NB4 (cell line): Measurements from ENCODE around the gene XDH.

ENCODE experiments used
- DNase-seq: peaks from one replicate; pipeline ENCODE4 v3.0.0; 2010; ENCODE audit warnings: low read depth
- H3K4me3 ChIP-seq: one replicate; pipeline ENCODE4 v1.5.1; 2011; ENCODE audit warnings: mild to moderate bottlenecking, low read depth, low read length, moderate library complexity
- MYC ChIP-seq: IDR thresholded peaks from 2 replicates; pipeline ENCODE4 v1.6.1; 2011; ENCODE audit warnings: low read depth, low read length
- POLR2A ChIP-seq: IDR thresholded peaks from 2 replicates; pipeline ENCODE4 v1.6.1; 2011; ENCODE audit warnings: mild to moderate bottlenecking; ENCODE audit not compliant: insufficient read length; ENCODE audit errors: extremely low read depth
- TF ChIP-seq, protein P1 (sequence below): IDR thresholded peaks from 2 replicates; pipeline ENCODE4 v1.6.1; 2011; ENCODE audit warnings: low read depth, low read length
- TF ChIP-seq, protein P2 (sequence below): IDR thresholded peaks from one replicate; pipeline ENCODE4 v1.5.1; 2012; ENCODE audit warnings: low read depth, low read length

Gene XDH

DNA sequence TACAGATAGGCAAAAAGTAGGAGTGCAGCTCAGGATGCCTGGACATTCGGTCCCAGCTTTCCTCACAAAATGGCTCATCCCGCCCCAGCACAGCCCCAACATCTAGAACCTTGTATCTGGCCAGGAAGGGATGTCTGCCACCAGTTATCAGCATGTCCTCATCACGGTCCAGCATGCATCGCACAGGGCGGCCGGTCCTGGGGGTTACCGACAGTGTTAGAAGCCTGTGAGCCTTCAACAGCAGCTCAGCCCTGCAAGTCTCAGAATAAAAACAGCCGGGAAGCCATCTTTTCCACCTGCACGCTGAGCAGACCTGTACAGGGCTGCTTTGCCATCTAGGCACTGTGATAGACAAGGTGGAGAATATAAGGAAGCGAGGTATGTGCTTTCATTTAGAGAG, 49.2 kb downstream of the XDH start:
- no peak overlapping the region for H3K4me3 ChIP-seq
- no peak for DNase-seq
- TF ChIP-seq MYC, result no peak

DNA sequence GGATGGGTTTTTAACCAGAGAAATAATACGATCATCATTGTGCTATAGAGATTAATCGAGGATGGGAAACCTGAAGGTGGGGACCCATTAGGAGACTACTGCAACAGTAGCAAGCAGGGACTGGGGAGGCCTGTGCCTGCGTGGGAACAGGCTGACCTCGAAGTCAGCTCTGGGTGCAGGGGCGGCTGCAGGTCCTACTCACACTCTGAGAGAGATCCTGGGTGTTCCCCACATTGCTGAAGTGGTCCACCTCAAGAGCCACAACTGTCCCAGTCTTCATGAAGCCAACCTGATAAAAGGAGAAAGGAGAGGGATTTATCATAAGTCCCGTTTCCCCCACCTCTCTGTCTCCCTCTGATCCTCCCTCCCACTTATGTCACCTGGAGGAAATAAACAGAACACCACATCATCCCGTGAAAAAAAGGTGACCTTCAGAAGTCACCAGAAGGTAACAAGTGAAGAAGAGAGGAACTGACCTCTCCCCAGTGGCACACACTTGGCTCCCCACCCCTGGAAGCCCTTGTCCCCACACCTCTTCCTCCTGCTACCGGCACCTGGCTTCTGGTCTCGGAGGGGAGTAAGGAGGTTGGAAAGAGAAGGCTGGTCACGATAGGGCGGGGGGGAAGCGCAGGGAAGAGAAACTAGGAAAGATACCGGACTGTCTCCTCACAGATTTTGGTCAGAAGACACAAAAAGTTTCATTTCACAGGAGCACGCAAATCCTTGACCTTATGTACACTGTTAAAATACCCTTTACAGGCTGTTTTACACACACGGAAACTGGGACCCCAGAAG, 50.4 kb downstream of the XDH start:
- no peak for DNase-seq
- TF ChIP-seq, protein P1, sequence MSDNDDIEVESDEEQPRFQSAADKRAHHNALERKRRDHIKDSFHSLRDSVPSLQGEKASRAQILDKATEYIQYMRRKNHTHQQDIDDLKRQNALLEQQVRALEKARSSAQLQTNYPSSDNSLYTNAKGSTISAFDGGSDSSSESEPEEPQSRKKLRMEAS, result no peak
- TF ChIP-seq, protein P2, sequence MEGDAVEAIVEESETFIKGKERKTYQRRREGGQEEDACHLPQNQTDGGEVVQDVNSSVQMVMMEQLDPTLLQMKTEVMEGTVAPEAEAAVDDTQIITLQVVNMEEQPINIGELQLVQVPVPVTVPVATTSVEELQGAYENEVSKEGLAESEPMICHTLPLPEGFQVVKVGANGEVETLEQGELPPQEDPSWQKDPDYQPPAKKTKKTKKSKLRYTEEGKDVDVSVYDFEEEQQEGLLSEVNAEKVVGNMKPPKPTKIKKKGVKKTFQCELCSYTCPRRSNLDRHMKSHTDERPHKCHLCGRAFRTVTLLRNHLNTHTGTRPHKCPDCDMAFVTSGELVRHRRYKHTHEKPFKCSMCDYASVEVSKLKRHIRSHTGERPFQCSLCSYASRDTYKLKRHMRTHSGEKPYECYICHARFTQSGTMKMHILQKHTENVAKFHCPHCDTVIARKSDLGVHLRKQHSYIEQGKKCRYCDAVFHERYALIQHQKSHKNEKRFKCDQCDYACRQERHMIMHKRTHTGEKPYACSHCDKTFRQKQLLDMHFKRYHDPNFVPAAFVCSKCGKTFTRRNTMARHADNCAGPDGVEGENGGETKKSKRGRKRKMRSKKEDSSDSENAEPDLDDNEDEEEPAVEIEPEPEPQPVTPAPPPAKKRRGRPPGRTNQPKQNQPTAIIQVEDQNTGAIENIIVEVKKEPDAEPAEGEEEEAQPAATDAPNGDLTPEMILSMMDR, result no peak
- no peak overlapping the region for H3K4me3 ChIP-seq

DNA sequence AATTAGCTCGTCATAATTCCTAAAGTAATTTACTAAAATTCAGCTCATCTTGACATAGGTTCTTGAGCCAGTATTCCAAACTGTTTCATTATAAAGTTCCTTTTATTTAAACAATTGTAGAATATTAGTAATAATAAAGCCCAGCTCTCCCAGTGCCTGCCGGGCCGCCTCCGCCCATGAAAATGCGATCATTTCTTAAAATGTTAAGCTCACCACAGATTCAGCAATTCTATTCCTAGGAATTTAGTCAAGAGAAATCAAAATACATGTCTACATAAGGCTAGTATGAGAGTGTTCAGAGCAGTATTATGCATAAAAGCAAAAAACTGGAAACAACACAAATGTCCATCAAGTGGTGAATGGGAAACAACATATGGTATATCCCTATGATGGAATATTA, 52.0 kb downstream of the XDH start:
- no peak for DNase-seq
- TF ChIP-seq, protein P1, result no peak
- no peak for TF ChIP-seq POLR2A
- no peak for TF ChIP-seq MYC
- TF ChIP-seq, protein P2, result no peak

DNA sequence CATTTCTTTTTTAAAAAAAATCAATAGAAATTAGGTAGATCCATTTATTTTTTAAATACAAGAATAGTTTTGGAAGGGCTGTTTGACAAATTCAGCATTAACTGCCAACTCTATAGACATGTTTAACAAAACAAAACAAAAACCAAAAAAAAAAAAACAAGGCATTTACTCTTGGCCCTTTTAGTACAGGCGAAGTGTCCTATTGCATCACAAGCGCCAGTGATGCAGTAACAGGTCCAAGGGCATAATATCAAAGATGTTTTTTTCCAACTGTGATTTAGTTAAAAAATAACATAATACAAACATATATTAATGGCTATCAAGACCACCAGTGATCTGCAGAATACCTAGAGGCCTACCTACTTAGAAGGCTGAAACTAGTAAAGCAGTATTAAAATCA, 55.3 kb downstream of the XDH start:
- TF ChIP-seq, protein P2, result no peak
- TF ChIP-seq MYC, result no peak
- TF ChIP-seq, protein P1, result no peak
- DNase-seq, result no peak
- no peak overlapping the region for H3K4me3 ChIP-seq

More for the DNA sequence above, 52.0 kb downstream of the XDH start:
- no peak overlapping the region for H3K4me3 ChIP-seq

DNA sequence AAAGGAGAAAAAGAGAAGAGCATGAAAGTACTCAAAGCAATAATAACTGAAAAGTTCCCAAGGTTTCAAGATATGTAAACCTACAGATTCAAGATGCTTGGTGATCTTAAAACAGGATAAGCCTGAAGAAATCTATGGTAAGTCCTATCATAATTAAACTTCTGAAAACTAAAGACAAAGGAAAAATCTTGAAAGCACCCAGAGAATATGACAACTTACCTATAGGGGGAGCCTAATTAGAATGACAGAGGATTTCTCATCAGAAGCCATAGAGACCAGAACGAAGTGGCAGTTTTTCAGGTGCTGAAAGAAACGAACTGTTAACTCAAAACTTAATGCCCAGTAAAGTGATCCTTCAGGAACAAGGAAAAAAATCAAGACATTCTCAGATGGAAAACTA, 59.7 kb downstream of the XDH start:
- TF ChIP-seq, protein P2, result peak; percentile 44
- TF ChIP-seq, protein P1, result no peak
- TF ChIP-seq POLR2A (no peak), MYC (no peak)
- DNase-seq, result peak; percentile 21
- H3K4me3 ChIP-seq, result no peak overlapping the region

DNA sequence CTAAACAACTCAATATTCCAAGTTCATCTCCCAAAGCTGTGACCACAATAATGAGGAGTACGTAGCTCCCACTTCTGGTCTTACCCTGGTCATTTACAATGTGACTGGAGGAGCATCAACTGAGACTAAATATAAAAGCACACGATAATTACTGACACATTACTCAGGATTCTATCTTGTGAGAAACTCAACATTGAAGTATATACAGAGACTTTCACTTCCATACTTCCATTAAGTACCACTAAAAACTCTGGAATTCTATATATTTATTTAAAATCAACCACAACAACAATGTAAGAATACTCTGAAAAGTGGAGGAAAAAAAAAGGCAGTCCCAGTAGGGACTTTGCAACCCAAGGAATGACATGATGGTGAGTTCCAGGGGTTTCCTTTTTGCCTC, 61.4 kb downstream of the XDH start:
- no peak for DNase-seq
- H3K4me3 ChIP-seq, result no peak overlapping the region
- TF ChIP-seq, protein P2, result no peak
- TF ChIP-seq, protein P1, result no peak
- TF ChIP-seq MYC, result no peak
- no peak for TF ChIP-seq POLR2A
